ENCODE data around the gene RBFOX2. TPM values are rescaled to one million over a fixed set of nuclear protein-coding genes. Genes with fewer than 3 reads are reported as not detected.

Gene RBFOX2
- total RNA-seq, 2 experiments from 2014 or later: 54.3 to 78.7 TPM

DNA sequence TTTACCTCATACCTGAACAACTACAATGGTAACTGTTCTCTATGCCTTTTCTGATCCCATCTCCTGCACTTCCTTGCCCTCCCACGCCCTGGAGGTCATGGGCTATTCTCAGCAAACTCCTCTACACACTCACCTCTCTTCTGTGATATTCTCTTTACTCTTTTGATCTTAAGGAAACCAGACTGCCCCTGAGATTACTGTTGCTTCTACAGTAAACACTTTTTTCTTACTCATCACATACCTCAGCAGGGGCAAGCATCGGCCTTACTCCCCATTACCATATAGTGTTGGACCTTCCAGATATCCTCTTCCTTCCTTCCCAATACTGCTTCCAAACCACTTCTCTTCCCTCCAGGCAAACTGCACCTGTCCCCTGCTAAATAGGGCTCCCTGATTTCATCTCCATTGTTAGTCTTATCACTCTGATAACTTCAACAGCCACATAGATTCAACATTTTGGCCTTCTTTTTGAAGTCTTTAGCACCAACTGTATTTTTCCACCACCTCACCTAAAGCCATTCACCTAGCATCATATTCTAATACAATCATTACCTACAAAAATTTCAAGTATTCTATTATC lies 141.2 kb downstream of the RBFOX2 start:
- Histone ChIP-seq H3K9me2 (ENCODE audit: insufficient read depth, low read length) (no peaks in the 10 kb centered on the region), H3K4me3 (ENCODE audit: low read depth, low read length, poor library complexity, severe bottlenecking) (no peak overlapping the region), H3K79me2 (ENCODE audit: insufficient read depth, low read depth, low read length) (peaks cover 49% of the 10 kb centered on the region), H2AFZ (ENCODE audit: low read length) (no peak overlapping the region), H3K27ac (ENCODE audit: low read depth, low read length, poor library complexity, severe bottlenecking) (no peak overlapping the region), H3K9me3 (ENCODE audit: low read length) (0 out of 2 replicates have a peak, but pooled peaks cover 15% of the 10 kb centered on the region), H3K36me3 (ENCODE audit: insufficient read depth, low read length) (peaks cover 26% of the 10 kb centered on the region), H3K4me2 (ENCODE audit: low read length) (no peak overlapping the region), H3K4me1 (ENCODE audit: insufficient read depth, low read length, poor library complexity, severe bottlenecking) (peaks cover 50% of the 10 kb centered on the region), H4K20me1 (ENCODE audit: insufficient read depth, low read length) (no peaks in the 10 kb centered on the region)
- no peak for DNase-seq (ENCODE audit: low spot score)
- intact Hi-C loops (cut with micrococcal nuclease; ENCODE audit: unreplicated experiment): no loop called here
- CTCF ChIA-PET (ENCODE audit: unreplicated experiment): no interaction called here
- TF ChIP-seq EZH2phosphoT487 (IDR thresholded peaks at IDR 0.05; ENCODE audit: borderline replicate concordance, low read depth, low read length) (no peak), CTCF (conservative IDR thresholded peaks at IDR 0.05; ENCODE audit: low read length) (no peak)
- POLR2A ChIA-PET: no interaction called here
- no TSS peak for BruUV-seq (replicated peaks)

DNA sequence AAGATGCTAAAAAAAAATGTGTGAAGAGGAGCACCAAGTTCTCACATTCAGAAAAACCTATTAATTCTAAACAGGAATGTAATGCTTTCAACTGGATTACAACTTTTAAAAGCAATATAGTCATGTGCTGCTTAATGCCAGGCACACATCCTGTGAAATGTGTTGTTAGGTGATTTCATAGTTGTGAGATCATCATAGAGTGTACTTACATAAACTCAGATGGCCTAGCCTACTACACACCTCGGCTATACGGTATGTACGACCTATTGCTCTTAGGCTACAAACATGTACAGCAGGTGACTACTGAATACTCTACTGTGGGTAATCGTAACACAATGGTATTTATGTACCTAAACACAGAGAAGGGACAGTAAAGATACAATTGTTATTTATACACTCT lies 142.3 kb downstream of the RBFOX2 start:
- intact Hi-C loops (cut with micrococcal nuclease; ENCODE audit: unreplicated experiment): no loop called here
- Histone ChIP-seq H3K36me3 (ENCODE audit: insufficient read depth, low read length) (peaks cover 26% of the 10 kb centered on the region), H3K9me2 (ENCODE audit: insufficient read depth, low read length) (no peaks in the 10 kb centered on the region), H2AFZ (ENCODE audit: low read length) (no peak overlapping the region), H3K27ac (ENCODE audit: low read depth, low read length, poor library complexity, severe bottlenecking) (no peak overlapping the region), H4K20me1 (ENCODE audit: insufficient read depth, low read length) (no peaks in the 10 kb centered on the region), H3K9me3 (ENCODE audit: low read length) (0 out of 2 replicates have a peak, but pooled peaks cover 15% of the 10 kb centered on the region), H3K4me1 (ENCODE audit: insufficient read depth, low read length, poor library complexity, severe bottlenecking) (peaks cover 50% of the 10 kb centered on the region), H3K4me3 (ENCODE audit: low read depth, low read length, poor library complexity, severe bottlenecking) (no peak overlapping the region), H3K4me2 (ENCODE audit: low read length) (no peak overlapping the region), H3K79me2 (ENCODE audit: insufficient read depth, low read depth, low read length) (peaks cover 49% of the 10 kb centered on the region; the same call in 1 of the 2 replicates)
- ChIA-PET POLR2A (no interaction called here), CTCF (ENCODE audit: unreplicated experiment) (no interaction called here)
- TF ChIP-seq EZH2phosphoT487 (IDR thresholded peaks at IDR 0.05; ENCODE audit: borderline replicate concordance, low read depth, low read length): no peak
- no peak for TF ChIP-seq CTCF (conservative IDR thresholded peaks at IDR 0.05; ENCODE audit: low read length)
- no peak for DNase-seq (ENCODE audit: low spot score)
- no TSS peak for BruUV-seq (replicated peaks)

GRCh38 chr22:35884529-35884928 lies 144.1 kb downstream of the RBFOX2 start:
- ChIA-PET POLR2A (interaction anchor here (0.6 to 2.6 kb wide), 4 partner anchors 9 to 475 kb away, joined by 3 to 17 read pairs (median 6); no protein-coding TSS in a partner anchor), CTCF (ENCODE audit: unreplicated experiment) (interaction anchor here (0.6 kb wide), 1 partner anchor 181 kb away, joined by 3 read pairs; no protein-coding TSS in a partner anchor)
- Histone ChIP-seq H3K4me1 (ENCODE audit: insufficient read depth, low read length, poor library complexity, severe bottlenecking) (peaks cover 52% of the 10 kb centered on the region), H2AFZ (ENCODE audit: low read length) (no peak overlapping the region), H3K4me3 (ENCODE audit: low read depth, low read length, poor library complexity, severe bottlenecking) (no peak overlapping the region), H3K4me2 (ENCODE audit: low read length) (0 out of 2 replicates have a peak overlapping the region, but pooled peaks have one; percentile 78), H3K79me2 (ENCODE audit: insufficient read depth, low read depth, low read length) (peaks cover 47% of the 10 kb centered on the region; the same call in 1 of the 2 replicates), H3K36me3 (ENCODE audit: insufficient read depth, low read length) (peaks cover 20% of the 10 kb centered on the region), H3K27ac (ENCODE audit: low read depth, low read length, poor library complexity, severe bottlenecking) (peak overlapping the region; percentile 87), H3K9me2 (ENCODE audit: insufficient read depth, low read length) (no peaks in the 10 kb centered on the region), H4K20me1 (ENCODE audit: insufficient read depth, low read length) (no peaks in the 10 kb centered on the region), H3K9me3 (ENCODE audit: low read length) (0 out of 2 replicates have a peak, but pooled peaks cover 11% of the 10 kb centered on the region)
- DNase-seq (ENCODE audit: low spot score): no peak
- no TSS peak for BruUV-seq (replicated peaks)
- no peak for TF ChIP-seq EZH2phosphoT487 (IDR thresholded peaks at IDR 0.05; ENCODE audit: borderline replicate concordance, low read depth, low read length)
- no peak for TF ChIP-seq CTCF (conservative IDR thresholded peaks at IDR 0.05; ENCODE audit: low read length)
- intact Hi-C loops (cut with micrococcal nuclease; ENCODE audit: unreplicated experiment): no loop called here

Data from OCI-LY7 (cell line).